NOMO-1 (cell line): ENCODE results near the gene SLC24A2.

Experiments used
- DNase-seq, 2 experiments: peaks; one replicate each; lab custom pipeline; 2025; ENCODE audit not compliant: unreplicated experiment in 2 of 2; lab: John Stamatoyannopoulos, UW

Gene SLC24A2

DNA sequence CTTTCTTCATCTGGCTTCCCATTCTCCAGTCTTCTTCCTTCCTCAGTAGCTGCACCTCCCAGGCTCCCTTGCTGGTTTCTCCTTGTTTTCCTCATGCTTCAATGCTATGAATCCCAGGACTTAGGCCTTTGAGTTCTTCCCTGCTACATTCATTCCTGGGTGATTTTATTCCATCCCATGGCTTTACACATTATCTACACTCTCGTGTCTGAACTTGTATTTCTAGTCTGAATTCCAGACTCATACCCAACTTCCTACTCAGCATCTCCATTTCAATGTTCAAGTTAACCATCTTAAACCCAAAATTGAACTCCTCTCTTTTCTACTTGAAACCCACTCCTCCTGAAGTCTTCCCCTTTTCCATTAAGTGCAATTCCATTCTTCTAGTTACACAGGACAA, 20.0 kb downstream of the SLC24A2 start:
- DNase-seq, result no peak

DNA sequence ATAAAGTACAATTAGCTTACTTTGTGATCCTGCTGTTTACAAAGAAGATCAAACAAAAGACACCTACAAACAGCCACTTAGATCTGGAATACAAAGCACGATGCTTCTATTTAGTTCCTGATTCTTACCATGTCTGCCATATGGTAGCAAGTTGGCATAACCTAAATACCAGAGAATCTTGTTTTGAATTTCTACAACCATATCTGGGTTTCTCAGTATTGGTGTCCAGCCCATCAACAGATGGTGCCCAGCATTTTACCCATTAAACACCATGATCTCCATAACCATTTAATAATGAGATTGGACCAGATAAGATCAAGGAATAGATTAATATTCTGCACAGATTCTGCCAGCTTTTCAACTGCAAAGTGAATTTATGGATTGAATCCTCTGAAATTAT, 29.8 kb downstream of the SLC24A2 start:
- no peak for DNase-seq

DNA sequence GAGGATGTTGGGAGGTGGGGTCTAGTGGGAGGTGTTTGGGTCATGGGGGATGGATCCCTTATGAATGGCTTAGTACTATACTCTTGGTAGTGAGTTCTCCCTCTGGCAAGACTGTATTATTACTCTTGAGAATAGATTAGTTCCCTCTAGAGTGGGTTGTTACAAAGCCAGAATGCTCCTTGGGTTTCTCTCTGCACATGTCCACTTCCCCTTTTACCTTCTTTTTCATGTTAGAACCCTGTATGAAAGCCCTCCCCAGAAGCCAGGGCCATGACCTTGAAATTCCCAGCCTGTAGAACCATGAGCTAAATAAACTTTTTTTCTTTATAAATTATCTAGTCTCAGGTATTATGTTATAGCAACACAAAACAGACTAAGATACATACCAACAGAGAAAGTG, 31.1 kb downstream of the SLC24A2 start:
- DNase-seq, result no peak

DNA sequence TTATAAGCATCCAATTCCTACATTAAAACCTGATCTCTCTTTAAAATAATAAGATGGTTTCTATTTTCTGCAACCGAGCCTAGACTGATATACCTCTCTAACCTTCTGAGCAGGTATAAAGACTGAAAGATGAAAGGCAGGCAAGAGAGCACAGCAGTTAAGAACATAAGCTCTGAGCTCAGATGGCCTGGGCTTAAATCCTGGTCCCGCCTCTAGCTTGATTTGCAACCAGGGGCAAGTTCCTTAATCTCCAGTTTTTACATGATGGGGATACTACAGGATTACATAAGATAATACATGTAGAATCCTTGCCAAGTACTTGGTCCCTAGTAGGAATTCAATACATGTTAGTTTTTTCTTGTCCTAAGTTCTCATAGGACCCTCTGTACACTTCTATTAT, 33.9 kb downstream of the SLC24A2 start:
- no peak for DNase-seq

DNA sequence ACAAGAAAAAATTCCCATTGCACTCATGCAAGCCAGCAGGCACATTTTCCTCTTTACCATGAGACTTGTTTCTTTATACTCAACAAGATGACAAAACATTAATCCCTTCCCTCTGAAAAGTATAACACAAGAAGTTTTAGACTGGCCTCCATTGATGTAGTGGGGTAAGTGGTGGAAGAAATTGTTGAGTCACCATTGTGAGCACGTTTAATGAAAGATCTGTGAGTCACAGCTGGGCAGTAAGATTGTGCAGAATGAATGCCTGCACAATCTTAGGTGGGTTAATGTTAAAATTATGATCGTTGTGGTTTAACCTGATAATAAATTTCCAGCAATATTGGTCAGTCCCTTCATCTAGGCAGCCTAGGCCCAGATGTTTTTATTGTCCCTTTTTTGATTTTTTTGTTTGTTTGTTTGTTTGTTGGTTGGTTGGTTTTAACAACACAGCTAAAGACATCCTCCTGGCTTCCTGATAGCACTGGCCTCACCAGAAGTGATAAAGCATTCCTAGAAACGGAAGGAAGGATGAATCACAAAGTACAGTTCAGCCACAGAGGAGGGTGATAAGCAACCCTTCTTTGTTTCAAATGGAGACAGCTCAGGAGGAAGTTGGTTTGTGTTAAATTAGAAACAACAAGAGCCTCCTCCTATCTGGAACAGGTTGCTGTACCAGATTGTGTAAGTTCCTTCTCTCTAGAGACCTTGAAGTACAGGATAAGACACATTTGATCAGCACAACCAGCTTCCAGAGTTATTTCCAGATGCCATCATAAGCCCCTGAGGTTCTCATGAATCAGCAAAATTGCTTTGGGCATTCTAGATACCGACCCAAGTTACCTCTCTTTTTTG, 40.3 kb downstream of the SLC24A2 start:
- peak; percentile 41 to 76 for DNase-seq

DNA sequence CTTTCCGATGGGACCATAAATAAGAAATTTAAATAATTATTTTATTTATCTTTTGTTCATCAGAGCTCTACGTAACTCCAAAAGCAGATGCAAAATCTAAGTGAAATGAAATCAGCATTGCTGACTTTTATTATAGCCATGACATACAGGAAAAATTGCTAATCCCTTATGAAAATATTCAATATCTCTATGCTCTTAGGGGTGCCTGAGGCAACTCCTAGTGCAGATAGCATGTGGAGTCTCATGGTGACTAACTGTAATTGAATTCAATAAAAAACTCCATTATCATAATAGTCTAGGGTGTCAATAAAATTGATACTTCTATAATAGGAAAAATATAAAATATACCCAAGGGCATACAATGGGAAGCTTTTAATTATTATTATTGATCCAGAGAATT, 42.6 kb downstream of the SLC24A2 start:
- no peak for DNase-seq

DNA sequence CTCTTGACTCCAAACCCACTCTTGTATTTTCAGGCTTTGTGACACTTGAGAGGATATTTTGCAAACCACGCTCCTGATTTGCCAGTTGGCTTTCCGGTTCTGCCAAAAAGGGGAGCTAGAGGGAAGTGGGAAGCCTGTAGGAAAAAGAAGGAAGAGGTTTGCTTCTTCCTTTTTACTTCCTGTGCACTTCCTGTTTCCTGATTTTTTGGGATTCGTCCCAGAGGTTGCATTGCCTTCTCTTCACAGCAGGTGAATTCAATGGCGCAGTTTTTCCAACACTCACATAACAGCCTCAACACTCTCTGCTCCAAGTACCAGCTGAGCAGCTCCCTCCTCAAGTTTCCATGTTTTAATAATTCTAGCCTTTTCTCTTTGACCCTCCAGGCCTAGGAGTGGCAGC, 47.7 kb downstream of the SLC24A2 start:
- DNase-seq, result no peak
